Activated CD4-positive, alpha-beta T cell treated with anti-CD3 and anti-CD28 coated beads, Interleukin-2, amount 50 U/mL, for 48 hours (primary cell): Measurements from ENCODE around the gene NEK10.
"Not testable (repeated sequence)": the region's sequence is repeated elsewhere in the genome, so short reads cannot be mapped to it uniquely, and the experiment has no call there.

ENCODE experiments used
- DNase-seq, 2 experiments: peaks; one replicate each; pipeline ENCODE4 v3.0.0-alpha.2; 2020

Gene NEK10

GRCh38 chr3:27310688-27311087 is 58.5 kb downstream of the NEK10 start:
- DNase-seq = no peak

- no peak for DNase-seq
Measured at GRCh38 chr3:27307566-27307965, 61.6 kb downstream of the NEK10 start.

GRCh38 chr3:27302891-27303290 is 66.3 kb downstream of the NEK10 start:
- no peak for DNase-seq

GRCh38 chr3:27298981-27299380 is 70.2 kb downstream of the NEK10 start:
- DNase-seq = not testable (repeated sequence)

GRCh38 chr3:27293939-27294338 is 75.2 kb downstream of the NEK10 start:
- no peak for DNase-seq

GRCh38 chr3:27290760-27291159 is 78.4 kb downstream of the NEK10 start:
- DNase-seq = no peak

- DNase-seq = no peak
Measured at GRCh38 chr3:27289769-27290413, 79.3 kb downstream of the NEK10 start.

- DNase-seq = no peak
Measured at GRCh38 chr3:27287052-27287451, 82.1 kb downstream of the NEK10 start.

- DNase-seq = not testable (repeated sequence)
Measured at GRCh38 chr3:27286467-27286866, 82.7 kb downstream of the NEK10 start.

- no peak for DNase-seq
Measured at GRCh38 chr3:27285668-27286067, 83.5 kb downstream of the NEK10 start.

GRCh38 chr3:27281671-27282150 is 87.5 kb downstream of the NEK10 start:
- DNase-seq = no peak

- DNase-seq = no peak
Measured at GRCh38 chr3:27279123-27279522, 90.1 kb downstream of the NEK10 start.

GRCh38 chr3:27278383-27279055 is 90.7 kb downstream of the NEK10 start:
- DNase-seq = no peak

- DNase-seq = no peak
Measured at GRCh38 chr3:27275441-27275990, 93.7 kb downstream of the NEK10 start.

GRCh38 chr3:27271890-27272289 is 97.3 kb downstream of the NEK10 start:
- no peak for DNase-seq

GRCh38 chr3:27254896-27255295 is 114.3 kb downstream of the NEK10 start:
- DNase-seq = no peak

GRCh38 chr3:27253831-27254230 is 115.4 kb downstream of the NEK10 start:
- peak; percentile 1 to 11 for DNase-seq

- no peak for DNase-seq
Measured at GRCh38 chr3:27253391-27253790, 115.8 kb downstream of the NEK10 start.

- DNase-seq = no peak
Measured at GRCh38 chr3:27252646-27253045, 116.5 kb downstream of the NEK10 start.

GRCh38 chr3:27244374-27244773 is 124.8 kb downstream of the NEK10 start:
- no peak for DNase-seq

GRCh38 chr3:27239951-27240350 is 129.2 kb downstream of the NEK10 start:
- no peak for DNase-seq

- DNase-seq = no peak
Measured at GRCh38 chr3:27228805-27229204, 140.4 kb downstream of the NEK10 start.

GRCh38 chr3:27224197-27224596 is 145.0 kb downstream of the NEK10 start:
- DNase-seq = no peak

- DNase-seq = no peak
Measured at GRCh38 chr3:27221264-27221932, 147.8 kb downstream of the NEK10 start.
